Spleen (tissue), 11 donors: ENCODE results near the gene BHMT. TPM values are rescaled to one million over a fixed set of nuclear protein-coding genes. Genes with fewer than 3 reads are reported as not detected.
"Not testable (repeated sequence)": the region's sequence is repeated elsewhere in the genome, so short reads cannot be mapped to it uniquely, and the experiment has no call there.

Source experiments
- DNase-seq: peaks from one replicate; pipeline ENCODE4 v3.0.0-alpha.2; 2020
- H3K27ac ChIP-seq, 8 donors: fragments of 200-600 bp; sonication (generic) in 7 of 8; 1 replicate in 4 of 8; 2 replicates in 4 of 8; pipeline versions ENCODE4 v1.5.0 to v1.8.0; 2016 to 2021; ENCODE audit warnings: inconsistent platforms in 4 of 8, mild to moderate bottlenecking in 4 of 8, moderate library complexity in 1 of 8
- H3K27me3 ChIP-seq, 7 donors: fragments of 200-600 bp; sonication (generic) in 6 of 7; replicated peaks in 1 of 7; 1 replicate in 4 of 7; 2 replicates in 3 of 7; pipeline versions ENCODE4 v1.5.0 to v1.8.0; 2016 to 2021; ENCODE audit warnings: inconsistent platforms in 3 of 7, mild to moderate bottlenecking in 1 of 7
- H3K36me3 ChIP-seq, 6 donors: fragments of 200-600 bp; sonication (generic) in 5 of 6; 1 replicate in 4 of 6; 2 replicates in 2 of 6; pipeline versions ENCODE4 v1.5.0 to v1.8.0; 2016 to 2021; ENCODE audit warnings: inconsistent platforms in 2 of 6
- H3K4me1 ChIP-seq, 6 donors: fragments of 200-600 bp; sonication (generic) in 5 of 6; 1 replicate in 3 of 6; 2 replicates in 3 of 6; pipeline versions ENCODE4 v1.5.0 to v1.8.0; 2016 to 2021; ENCODE audit warnings: inconsistent platforms in 3 of 6
- H3K4me3 ChIP-seq, 8 donors: fragments of 200-600 bp; sonication (generic) in 7 of 8; 1 replicate in 4 of 8; 2 replicates in 4 of 8; pipeline versions ENCODE4 v1.5.0 to v1.8.0; 2016 to 2021; ENCODE audit warnings: inconsistent platforms in 4 of 8, mild to moderate bottlenecking in 4 of 8, moderate library complexity in 2 of 8
- H3K9me3 ChIP-seq, 8 donors: fragments of 200-600 bp; sonication (generic) in 7 of 8; 1 replicate in 4 of 8; 2 replicates in 4 of 8; pipeline versions ENCODE4 v1.5.0 to v1.8.0; 2016 to 2021; ENCODE audit warnings: inconsistent platforms in 4 of 8
- POLR2A ChIP-seq, 3 donors: fragments of 450-650 bp; IDR thresholded peaks; one replicate each; pipeline ENCODE4 v1.5.1; 2017; ENCODE audit warnings: antibody characterized with exemption in 3 of 3, mild to moderate bottlenecking in 1 of 3
- POLR2AphosphoS5 ChIP-seq, 3 donors: sonication (generic); formaldehyde crosslinking; IDR thresholded peaks; one replicate each; pipeline ENCODE4 v1.5.1; 2017; ENCODE audit warnings: antibody characterized with exemption in 3 of 3
- WGBS, 5 donors: extraction: QIAGEN DNeasy Blood & Tissue Kit in 3 of 5; methylation state at CpG; one replicate each; pipeline versions ENCODE4 v1.1.5 to v1.1.7; 2013 to 2018; 5-methylcytosine and 5-hydroxymethylcytosine counted together
- intact Hi-C: fragments of 100-400 bp; cut with DNase I; formaldehyde crosslinking; loops from one replicate; pipeline ENCODE4 v1.15.0; 2023; ENCODE audit warnings: low total_unique reads
- polyA plus RNA-seq, 3 donors: library from polyadenylated mRNA; stranded (reverse); fragments of 200-250 nt; gene quantifications; one replicate each; pipeline ENCODE4 v1.2.1, GENCODE V29; 2013
- total RNA-seq, 7 donors: library from RNA; depleted of rRNA in 3 of 7; stranded (reverse); fragments of >200 nt in 3 of 7; fragmentation: NEBNext Ultra II Directional in 4 of 7; extraction: Animal tissue kit (Norgen Biotek cat#: 25700) in 4 of 7; gene quantifications; one replicate each; pipeline versions ENCODE4 v1.1.0 to v1.2.1, GENCODE V29; 2016 to 2021
- TF ChIP-seq, protein P1 (sequence below), 11 experiments: fragments of 200-600 bp in 7 of 11; fragments of 450-650 bp in 4 of 11; sonication (generic) in 4 of 11; IDR thresholded peaks in 8 of 11; conservative IDR thresholded peaks in 3 of 11; 1 replicate in 7 of 11; 2 replicates in 4 of 11; pipeline versions ENCODE4 v1.4.0 to v1.8.0; 2016 to 2021; ENCODE audit warnings: antibody characterized with exemption in 11 of 11, inconsistent platforms in 4 of 11, mild to moderate bottlenecking in 1 of 11
- donor health status: healthy with polysubstance abuse.
- donor health status: DM: no; HTN: no; CAD: no; lungs with moderate emphysema.
- donor health status: DM: no; HTN: no; CAD: no.
- donor health status: Bipolar disorder and iron deficiency.
- donor health status: healthy.
- donor health status: DM: no; HTN: no; CAD: no.
- donor health status: DM: yes; HTN: yes; CAD: no.

BHMT gene
- total and polyA plus RNA-seq, 10 donors = not detected

DNA sequence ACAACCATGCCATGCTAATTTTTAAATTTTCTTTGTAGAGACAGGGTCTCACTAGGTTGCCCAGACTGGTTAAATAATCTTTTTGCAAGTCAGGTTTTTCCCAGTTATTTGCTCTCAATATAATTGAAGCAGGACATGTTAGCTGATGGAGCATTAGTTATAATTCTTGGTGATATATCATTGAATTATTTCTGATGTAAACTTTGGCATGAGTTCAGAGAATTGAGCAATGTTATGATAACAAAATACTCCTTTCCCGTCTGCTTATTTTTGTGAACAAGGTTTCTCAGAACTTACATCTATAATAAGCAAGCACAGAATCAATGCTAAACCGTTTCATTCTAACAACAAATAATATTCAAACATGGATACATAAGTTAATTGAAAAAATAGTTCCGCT lies 37.8 kb downstream of the BHMT start:
- Histone ChIP-seq H3K27ac (no peak overlapping the region), H3K4me1 (no peaks in the 10 kb centered on the region), H3K36me3 (no peaks in the 10 kb centered on the region), H3K27me3 (no peaks in the 10 kb centered on the region), H3K9me3 (no peaks in the 10 kb centered on the region), H3K4me3 (no peak overlapping the region)
- intact Hi-C loops = no loop called here
- 80 to 90% (median 85%) methylated on average over 3 of the region's 3 CpGs for WGBS, 5 donors
- TF ChIP-seq, protein P1, sequence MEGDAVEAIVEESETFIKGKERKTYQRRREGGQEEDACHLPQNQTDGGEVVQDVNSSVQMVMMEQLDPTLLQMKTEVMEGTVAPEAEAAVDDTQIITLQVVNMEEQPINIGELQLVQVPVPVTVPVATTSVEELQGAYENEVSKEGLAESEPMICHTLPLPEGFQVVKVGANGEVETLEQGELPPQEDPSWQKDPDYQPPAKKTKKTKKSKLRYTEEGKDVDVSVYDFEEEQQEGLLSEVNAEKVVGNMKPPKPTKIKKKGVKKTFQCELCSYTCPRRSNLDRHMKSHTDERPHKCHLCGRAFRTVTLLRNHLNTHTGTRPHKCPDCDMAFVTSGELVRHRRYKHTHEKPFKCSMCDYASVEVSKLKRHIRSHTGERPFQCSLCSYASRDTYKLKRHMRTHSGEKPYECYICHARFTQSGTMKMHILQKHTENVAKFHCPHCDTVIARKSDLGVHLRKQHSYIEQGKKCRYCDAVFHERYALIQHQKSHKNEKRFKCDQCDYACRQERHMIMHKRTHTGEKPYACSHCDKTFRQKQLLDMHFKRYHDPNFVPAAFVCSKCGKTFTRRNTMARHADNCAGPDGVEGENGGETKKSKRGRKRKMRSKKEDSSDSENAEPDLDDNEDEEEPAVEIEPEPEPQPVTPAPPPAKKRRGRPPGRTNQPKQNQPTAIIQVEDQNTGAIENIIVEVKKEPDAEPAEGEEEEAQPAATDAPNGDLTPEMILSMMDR (IDR thresholded peaks at IDR 0.05 in 8 of 11, conservative IDR thresholded peaks at IDR 0.05 in 3 of 11) = no peak
- no peak for TF ChIP-seq POLR2AphosphoS5 (IDR thresholded peaks at IDR 0.05)
- no peak for TF ChIP-seq POLR2A (IDR thresholded peaks at IDR 0.05)
- no peak for DNase-seq

DNA sequence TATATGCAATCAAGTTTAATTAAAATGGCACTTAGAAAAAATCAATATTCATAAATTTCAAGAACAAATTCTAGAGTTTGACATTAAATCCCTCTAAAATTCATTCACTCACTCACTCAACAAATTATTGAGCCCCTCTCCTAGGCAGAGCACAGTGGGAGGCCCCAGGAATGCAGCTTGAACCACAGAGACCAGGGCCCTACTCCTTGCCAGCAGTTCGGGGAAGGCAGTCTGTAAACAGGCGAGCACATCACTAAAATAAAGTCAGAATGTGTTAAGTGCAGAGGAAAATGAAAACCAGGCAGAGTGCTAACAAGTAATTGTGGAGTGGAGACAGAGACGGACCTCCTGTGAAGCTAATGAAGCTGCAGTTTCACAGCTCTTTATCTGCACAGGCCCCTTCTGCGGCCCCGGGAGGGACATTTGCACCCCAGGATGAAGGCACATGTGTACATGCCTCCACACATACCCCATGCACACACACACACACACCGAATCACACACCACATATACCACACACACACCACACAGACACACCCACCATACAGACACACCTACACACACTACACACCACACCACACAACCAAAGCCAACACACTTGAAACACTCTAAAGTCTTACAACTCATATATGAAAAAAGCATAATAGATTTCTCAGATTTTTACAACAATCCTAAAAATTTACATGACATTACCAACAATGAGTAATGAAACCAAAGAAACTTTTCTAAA lies 40.5 kb downstream of the BHMT start:
- intact Hi-C loops = no loop called here
- Histone ChIP-seq H3K4me1 (no peaks in the 10 kb centered on the region), H3K27ac (no peak overlapping the region), H3K36me3 (no peaks in the 10 kb centered on the region), H3K9me3 (no peaks in the 10 kb centered on the region), H3K4me3 (no peak overlapping the region), H3K27me3 (no peaks in the 10 kb centered on the region)
- 76 to 89% (median 88%) methylated on average over 6 of the region's 6 CpGs for WGBS, 5 donors
- no peak for DNase-seq
- TF ChIP-seq POLR2A (IDR thresholded peaks at IDR 0.05) (no peak), POLR2AphosphoS5 (IDR thresholded peaks at IDR 0.05) (no peak)
- TF ChIP-seq, protein P1 (IDR thresholded peaks at IDR 0.05 in 8 of 11, conservative IDR thresholded peaks at IDR 0.05 in 3 of 11) = no peak

DNA sequence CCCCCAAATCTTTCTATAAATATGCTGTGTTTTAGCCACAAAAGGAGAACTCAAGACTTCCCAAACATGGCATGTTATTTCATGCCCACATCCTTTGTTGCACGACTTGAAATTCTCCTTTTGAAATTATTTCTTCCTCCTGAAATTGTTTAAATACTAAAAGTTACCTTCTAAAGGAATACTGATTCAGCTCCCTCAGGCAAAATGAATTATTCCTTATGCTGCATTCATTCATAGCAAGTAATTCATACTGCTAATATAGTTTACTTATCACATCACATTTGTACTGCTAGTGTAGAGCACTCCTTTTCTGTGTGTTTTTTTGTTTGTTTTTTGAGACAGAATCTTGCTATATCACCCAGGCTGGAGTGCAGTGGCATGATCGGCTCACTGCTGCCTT lies 45.7 kb downstream of the BHMT start:
- TF ChIP-seq, protein P1 (IDR thresholded peaks at IDR 0.05 in 8 of 11, conservative IDR thresholded peaks at IDR 0.05 in 3 of 11) = no peak
- no peak for TF ChIP-seq POLR2AphosphoS5 (IDR thresholded peaks at IDR 0.05)
- no peak for TF ChIP-seq POLR2A (IDR thresholded peaks at IDR 0.05)
- DNase-seq = no peak
- Histone ChIP-seq H3K27me3 (no peaks in the 10 kb centered on the region), H3K9me3 (no peaks in the 10 kb centered on the region), H3K4me3 (no peak overlapping the region), H3K36me3 (no peaks in the 10 kb centered on the region), H3K27ac (no peak overlapping the region), H3K4me1 (no peaks in the 10 kb centered on the region)
- WGBS, 5 donors = 44 to 63% (median 54%) methylated on average over 2 of the region's 2 CpGs
- intact Hi-C loops = no loop called here

DNA sequence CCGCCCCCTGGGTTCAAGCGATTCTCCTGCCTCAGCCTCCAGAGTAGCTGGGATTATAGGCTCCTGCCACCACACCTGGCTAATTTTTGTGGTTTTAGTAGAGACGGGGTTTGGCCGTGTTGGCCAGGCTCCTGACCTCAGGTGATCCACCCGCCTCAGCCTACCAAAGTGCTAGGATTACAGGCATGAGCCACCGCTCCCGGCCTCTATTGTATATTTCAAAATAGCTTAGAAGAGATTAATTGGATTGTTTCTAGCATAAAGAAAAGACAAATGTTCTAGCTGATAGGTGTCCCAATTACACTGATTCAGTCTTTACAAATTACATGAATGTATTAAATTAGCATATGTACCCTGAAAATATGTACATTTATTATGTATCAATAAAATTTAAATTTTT lies 50.0 kb downstream of the BHMT start:
- H3K4me3 ChIP-seq, H3K4me1 ChIP-seq, DNase-seq, intact Hi-C loops, H3K36me3 ChIP-seq, H3K27me3 ChIP-seq, H3K9me3 ChIP-seq, H3K27ac ChIP-seq: not testable (repeated sequence)
- WGBS, 5 donors = 89 to 95% (median 93%) methylated on average over 7 of the region's 7 CpGs

DNA sequence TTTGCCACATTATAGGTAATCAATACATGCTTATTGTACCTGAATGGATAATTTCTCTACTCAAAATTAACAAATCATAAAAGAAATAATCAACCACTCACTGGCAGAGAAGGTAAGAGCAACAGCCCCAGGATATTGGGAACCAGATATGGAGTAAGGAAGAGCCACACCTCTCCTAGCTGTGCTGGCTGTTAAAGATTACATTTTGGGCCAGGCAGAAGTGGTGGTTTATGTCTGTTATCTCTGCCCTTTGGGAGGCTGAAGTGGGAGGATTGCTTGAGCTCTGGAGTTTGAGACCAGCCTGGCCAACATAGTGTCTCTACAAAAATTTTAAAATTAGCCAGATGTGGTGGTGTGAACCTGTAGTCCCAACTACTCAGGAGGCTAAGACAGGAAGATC lies 56.4 kb downstream of the BHMT start:
- DNase-seq = no peak
- Histone ChIP-seq H3K27me3 (peaks cover 0 to 4% (median 0%) of the 10 kb centered on the region in 7 donors), H3K9me3 (no peaks in the 10 kb centered on the region), H3K4me3 (no peak overlapping the region), H3K27ac (no peak overlapping the region), H3K4me1 (no peaks in the 10 kb centered on the region), H3K36me3 (no peaks in the 10 kb centered on the region)
- TF ChIP-seq POLR2AphosphoS5 (IDR thresholded peaks at IDR 0.05) (no peak), POLR2A (IDR thresholded peaks at IDR 0.05) (no peak)
- TF ChIP-seq, protein P1 (IDR thresholded peaks at IDR 0.05 in 8 of 11, conservative IDR thresholded peaks at IDR 0.05 in 3 of 11) = no peak
- intact Hi-C loops = no loop called here
